ENCODE results near the gene JAML. TPM values are rescaled to one million over a fixed set of nuclear protein-coding genes. Genes with fewer than 3 reads are reported as not detected.

Gene JAML
- total and polyA plus RNA-seq, 12 donors, result 0.50 to 19.5 (median 2.1) TPM

GRCh38 chr11:118243993-118244762, 19.4 kb upstream of the JAML start:
- H3K9me3 ChIP-seq, result no peaks in the 10 kb centered on the region
- intact Hi-C loops (cut with DNase I), result no loop called here
- H3K27me3 ChIP-seq, result peaks cover 0 to 8% (median 0%) of the 10 kb centered on the region in 7 donors
- WGBS, 2 donors, result 69 to 83% methylated on average over 3 of the region's 3 CpGs
- no peaks in the 10 kb centered on the region for H3K36me3 ChIP-seq
- no peak for TF ChIP-seq CTCF (IDR thresholded peaks at IDR 0.05)
- H3K27ac ChIP-seq, result no peak overlapping the region
- peaks cover 0 to 50% (median 15%) of the 10 kb centered on the region in 9 donors for H3K4me1 ChIP-seq
- ATAC-seq, result no peak
- no peak overlapping the region for H3K4me3 ChIP-seq
- no peak for DNase-seq

GRCh38 chr11:118243161-118243560, 18.4 kb upstream of the JAML start:
- intact Hi-C loops (cut with DNase I), result no loop called here
- no peak for ATAC-seq
- 73 to 76% methylated on average over 8 of the region's 8 CpGs for WGBS, 2 donors

GRCh38 chr11:118241764-118242098, 16.9 kb upstream of the JAML start:
- WGBS, 2 donors, result 87 to 94% methylated on average over 1 of the region's 1 CpG
- intact Hi-C loops (cut with DNase I), result no loop called here
- no peaks in the 10 kb centered on the region for H3K36me3 ChIP-seq
- DNase-seq (no peak), ATAC-seq (peak in 2 of 8 donors; percentile 7 to 36)
- H3K9me3 ChIP-seq, result no peaks in the 10 kb centered on the region
- no peak for TF ChIP-seq CTCF (IDR thresholded peaks at IDR 0.05)
- H3K4me3 ChIP-seq, result peak overlapping the region in 1 of 10 donors; percentile 25
- peaks cover 0 to 59% (median 19%) of the 10 kb centered on the region in 9 donors for H3K4me1 ChIP-seq
- peak overlapping the region in 8 of 10 donors; percentile 53 to 89 (median 64) for H3K27ac ChIP-seq
- H3K27me3 ChIP-seq, result no peaks in the 10 kb centered on the region

More at GRCh38 chr11:118243161-118243560, 18.4 kb upstream of the JAML start:
- Histone ChIP-seq H3K9me3 (no peaks in the 10 kb centered on the region), H3K27me3 (peaks cover 0 to 6% (median 0%) of the 10 kb centered on the region in 7 donors), H3K36me3 (no peaks in the 10 kb centered on the region), H3K4me3 (no peak overlapping the region), H3K4me1 (peaks cover 0 to 59% (median 19%) of the 10 kb centered on the region in 9 donors), H3K27ac (no peak overlapping the region)
- DNase-seq, result no peak
- no peak for TF ChIP-seq CTCF (IDR thresholded peaks at IDR 0.05)

- no peaks in the 10 kb centered on the region for H3K9me3 ChIP-seq
- H3K27me3 ChIP-seq, result no peaks in the 10 kb centered on the region
- DNase-seq (peak in 1 of 2 donors; percentile 20), ATAC-seq (peak; percentile 54 to 96 (median 88))
- WGBS, 2 donors, result 41 to 62% methylated on average over 9 of the region's 9 CpGs
- peak overlapping the region in 1 of 10 donors; percentile 25 for H3K4me3 ChIP-seq
- no peak for TF ChIP-seq CTCF (IDR thresholded peaks at IDR 0.05)
- peaks cover 0 to 65% (median 19%) of the 10 kb centered on the region in 9 donors for H3K4me1 ChIP-seq
- peak overlapping the region in 9 of 10 donors; percentile 53 to 89 (median 61) for H3K27ac ChIP-seq
- H3K36me3 ChIP-seq, result no peaks in the 10 kb centered on the region
- intact Hi-C loops (cut with DNase I), result no loop called here
These were observed 16.4 kb upstream of the JAML start for GRCh38 chr11:118240999-118241763.
